Measurements from ENCODE around the gene SSBP2.

SSBP2 gene

DNA sequence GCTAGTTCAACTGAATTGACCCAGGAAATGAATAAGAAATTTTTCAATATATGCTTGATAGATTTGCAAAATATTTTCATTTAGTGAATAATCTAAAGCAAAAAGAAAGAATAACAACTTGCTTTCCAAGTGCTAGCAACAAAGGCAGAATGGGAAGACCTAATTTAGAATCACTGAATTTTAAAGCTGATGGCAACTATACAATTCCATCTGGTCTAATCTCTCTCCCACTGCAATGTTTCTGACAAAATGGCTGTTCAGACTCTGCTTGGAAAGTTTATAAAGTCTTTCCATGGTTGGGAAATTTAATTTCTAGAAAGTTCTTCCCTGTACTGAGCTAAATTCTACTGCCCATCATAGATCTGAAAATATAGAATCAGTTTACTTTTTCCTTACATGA, 281.2 kb downstream of the SSBP2 start:
- DNase-seq (ENCODE audit: extremely low read depth, low read depth), result no peak
- H3K4me3 ChIP-seq (replicated peaks; ENCODE audit: low read depth, low read length), result no peak overlapping the region
- TF ChIP-seq, protein P1, sequence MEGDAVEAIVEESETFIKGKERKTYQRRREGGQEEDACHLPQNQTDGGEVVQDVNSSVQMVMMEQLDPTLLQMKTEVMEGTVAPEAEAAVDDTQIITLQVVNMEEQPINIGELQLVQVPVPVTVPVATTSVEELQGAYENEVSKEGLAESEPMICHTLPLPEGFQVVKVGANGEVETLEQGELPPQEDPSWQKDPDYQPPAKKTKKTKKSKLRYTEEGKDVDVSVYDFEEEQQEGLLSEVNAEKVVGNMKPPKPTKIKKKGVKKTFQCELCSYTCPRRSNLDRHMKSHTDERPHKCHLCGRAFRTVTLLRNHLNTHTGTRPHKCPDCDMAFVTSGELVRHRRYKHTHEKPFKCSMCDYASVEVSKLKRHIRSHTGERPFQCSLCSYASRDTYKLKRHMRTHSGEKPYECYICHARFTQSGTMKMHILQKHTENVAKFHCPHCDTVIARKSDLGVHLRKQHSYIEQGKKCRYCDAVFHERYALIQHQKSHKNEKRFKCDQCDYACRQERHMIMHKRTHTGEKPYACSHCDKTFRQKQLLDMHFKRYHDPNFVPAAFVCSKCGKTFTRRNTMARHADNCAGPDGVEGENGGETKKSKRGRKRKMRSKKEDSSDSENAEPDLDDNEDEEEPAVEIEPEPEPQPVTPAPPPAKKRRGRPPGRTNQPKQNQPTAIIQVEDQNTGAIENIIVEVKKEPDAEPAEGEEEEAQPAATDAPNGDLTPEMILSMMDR (IDR thresholded peaks at IDR 0.05; ENCODE audit: low read depth, low read length, missing control alignments), result no peak

DNA sequence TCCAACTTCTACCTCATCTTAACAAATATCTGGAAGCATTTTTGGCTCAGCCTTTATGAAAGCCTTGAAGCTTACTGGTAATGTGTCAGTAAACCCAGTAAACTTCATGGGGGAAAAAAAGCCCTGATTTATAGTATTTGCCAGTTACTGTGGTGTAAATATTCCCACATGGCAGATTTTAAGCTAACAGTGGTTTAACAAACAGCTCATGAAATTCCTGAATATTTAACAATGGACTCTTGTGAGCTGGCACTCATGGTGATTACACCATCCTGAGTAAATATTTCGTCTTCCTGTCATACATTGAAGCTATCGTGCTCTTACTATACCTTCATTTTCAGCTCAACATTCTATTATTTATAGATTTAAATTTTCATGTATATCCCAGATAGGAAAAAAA, 300.0 kb downstream of the SSBP2 start:
- DNase-seq (ENCODE audit: extremely low read depth, low read depth), result no peak
- TF ChIP-seq, protein P1 (IDR thresholded peaks at IDR 0.05; ENCODE audit: low read depth, low read length, missing control alignments), result no peak

DNA sequence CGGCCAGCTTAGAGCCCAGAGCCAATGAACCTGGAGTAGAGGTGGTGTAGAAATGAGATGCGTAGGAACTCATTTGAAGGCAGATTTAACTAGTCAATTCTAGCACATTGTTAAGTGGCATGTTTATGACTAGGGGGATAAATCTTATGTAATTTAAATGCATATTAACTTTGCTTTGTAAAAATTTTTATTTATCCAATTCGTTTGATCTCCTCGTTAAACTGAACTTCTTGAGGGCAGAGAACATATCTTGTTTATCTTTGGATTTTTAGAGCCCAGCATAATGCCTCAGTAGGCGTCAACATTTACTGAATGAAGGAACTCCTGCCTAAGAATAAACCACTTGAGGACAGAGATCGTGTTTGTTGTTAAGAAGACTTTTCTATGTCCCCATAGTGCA, 315.9 kb downstream of the SSBP2 start:
- TF ChIP-seq, protein P1 (IDR thresholded peaks at IDR 0.05; ENCODE audit: low read depth, low read length, missing control alignments), result no peak
- DNase-seq (ENCODE audit: extremely low read depth, low read depth), result no peak
- no peak overlapping the region for H3K4me3 ChIP-seq (replicated peaks; ENCODE audit: low read depth, low read length)

More for the DNA sequence above, 300.0 kb downstream of the SSBP2 start:
- H3K4me3 ChIP-seq (replicated peaks; ENCODE audit: low read depth, low read length), result no peak overlapping the region

DNA sequence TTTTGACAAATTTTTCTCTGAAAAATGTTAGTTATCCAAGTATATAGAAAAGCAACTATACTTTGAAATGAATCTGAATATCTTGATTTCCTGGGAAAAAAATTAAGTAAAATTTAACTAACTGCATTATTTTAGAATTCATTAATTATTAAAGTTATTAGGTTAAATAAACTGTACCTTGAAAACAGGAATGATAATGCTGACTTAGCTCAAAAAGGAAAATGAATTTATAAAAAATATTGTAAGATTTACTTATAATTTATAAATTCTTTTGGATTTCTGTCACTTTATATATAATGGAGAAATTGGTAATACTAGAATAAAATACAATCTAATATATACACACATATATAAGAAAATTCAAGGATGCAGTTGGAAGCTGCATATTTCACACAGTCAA, 320.9 kb downstream of the SSBP2 start:
- TF ChIP-seq, protein P1 (IDR thresholded peaks at IDR 0.05; ENCODE audit: low read depth, low read length, missing control alignments), result no peak
- no peak overlapping the region for H3K4me3 ChIP-seq (replicated peaks; ENCODE audit: low read depth, low read length)
- no peak for DNase-seq (ENCODE audit: extremely low read depth, low read depth)

GRCh38 chr5:81429363-81429762, 321.5 kb downstream of the SSBP2 start:
- TF ChIP-seq, protein P1 (IDR thresholded peaks at IDR 0.05; ENCODE audit: low read depth, low read length, missing control alignments), result no peak

GRCh38 chr5:81428861-81429260, 322.0 kb downstream of the SSBP2 start:
- TF ChIP-seq, protein P1 (IDR thresholded peaks at IDR 0.05; ENCODE audit: low read depth, low read length, missing control alignments), result no peak
- no peak for DNase-seq (ENCODE audit: extremely low read depth, low read depth)
- no peak overlapping the region for H3K4me3 ChIP-seq (replicated peaks; ENCODE audit: low read depth, low read length)

More at GRCh38 chr5:81429363-81429762, 321.5 kb downstream of the SSBP2 start:
- no peak for DNase-seq (ENCODE audit: extremely low read depth, low read depth)
- H3K4me3 ChIP-seq (replicated peaks; ENCODE audit: low read depth, low read length), result no peak overlapping the region

DNA sequence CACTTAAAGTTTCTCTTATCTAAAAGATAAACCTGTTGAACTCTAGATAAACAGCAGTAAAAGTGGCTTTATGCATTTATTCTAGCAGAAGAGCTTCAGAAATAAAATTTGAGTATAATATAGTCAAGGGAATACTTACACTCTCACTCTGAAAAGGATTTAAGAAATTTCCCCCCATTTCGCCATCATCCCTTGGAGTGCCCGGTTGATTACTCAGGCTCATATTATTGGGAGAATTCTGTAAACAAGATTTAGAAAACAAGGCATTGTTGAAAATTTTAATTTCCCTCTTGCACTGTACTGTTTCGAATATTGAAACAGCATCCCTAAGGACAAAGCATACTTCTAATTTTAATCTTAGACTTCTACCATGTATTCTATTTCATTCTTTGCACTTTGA, 322.5 kb downstream of the SSBP2 start:
- TF ChIP-seq, protein P1 (IDR thresholded peaks at IDR 0.05; ENCODE audit: low read depth, low read length, missing control alignments), result no peak
- no peak for DNase-seq (ENCODE audit: extremely low read depth, low read depth)
- H3K4me3 ChIP-seq (replicated peaks; ENCODE audit: low read depth, low read length), result no peak overlapping the region

Measured in HFF-Myc (cell line).